NCI-H2227 (cell line): ENCODE measurements around the gene TRMT6.

Experiments
- DNase-seq: peaks from one replicate; lab custom pipeline; 2025; ENCODE audit not compliant: unreplicated experiment; lab: John Stamatoyannopoulos, UW

The TRMT6 gene

DNA sequence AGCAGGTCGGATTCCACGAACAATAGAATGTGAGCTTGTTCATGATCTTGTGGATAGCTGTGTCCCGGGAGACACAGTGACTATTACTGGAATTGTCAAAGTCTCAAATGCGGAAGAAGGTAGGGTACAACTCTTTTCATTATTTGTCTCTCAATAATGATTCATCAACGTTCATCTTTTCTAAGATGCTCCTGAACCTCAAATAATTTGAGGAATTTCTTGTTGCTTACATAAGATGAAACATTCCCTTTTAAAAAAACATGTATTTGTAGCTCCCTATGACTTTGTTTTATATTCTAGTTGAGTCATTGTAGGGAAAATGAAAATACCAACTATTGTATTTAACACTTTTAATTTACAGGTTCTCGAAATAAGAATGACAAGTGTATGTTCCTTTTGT lies 17.1 kb upstream of the TRMT6 start:
- no peak for DNase-seq

DNA sequence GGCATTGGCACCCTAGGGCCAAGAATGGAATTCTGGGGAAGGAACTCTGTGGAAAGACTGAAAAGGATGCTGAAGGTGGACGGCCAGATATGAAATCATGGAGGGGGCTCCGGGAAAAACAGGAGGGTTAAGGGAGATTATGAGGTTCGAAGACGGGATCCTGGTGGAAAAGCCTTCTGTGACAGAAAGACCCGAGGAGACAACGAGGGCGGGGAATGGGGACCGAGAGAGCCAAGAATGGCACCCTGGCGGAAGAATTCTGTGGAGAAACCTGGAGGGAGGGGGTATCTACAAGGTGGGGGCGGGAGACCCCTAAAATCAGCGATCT lies 426 bp downstream of the TRMT6 start:
- DNase-seq, result no peak

DNA sequence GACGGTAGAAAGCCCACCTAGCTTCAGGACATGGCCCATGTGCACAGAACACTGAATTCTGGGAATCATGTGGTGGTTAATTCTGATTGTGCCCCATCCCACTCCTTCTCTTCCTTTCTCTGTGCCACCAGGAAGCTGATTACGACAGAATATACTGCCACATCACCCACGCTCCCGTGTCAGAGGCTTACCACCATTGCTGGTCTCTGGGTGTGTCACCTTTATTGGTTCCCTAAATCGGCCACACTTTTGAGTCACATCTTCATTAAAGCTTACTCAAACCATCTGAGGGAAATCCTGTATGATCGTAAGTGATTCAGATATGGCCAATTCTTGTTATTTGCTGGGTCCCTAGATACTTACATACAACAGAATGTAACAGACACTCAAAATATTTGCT lies 3.1 kb downstream of the TRMT6 start:
- DNase-seq, result no peak

GRCh38 chr20:5945963-5946362 lies 4.4 kb downstream of the TRMT6 start:
- no peak for DNase-seq

- no peak for DNase-seq
Observed at GRCh38 chr20:5938456-5939029, 11.8 kb downstream of the TRMT6 start.

DNA sequence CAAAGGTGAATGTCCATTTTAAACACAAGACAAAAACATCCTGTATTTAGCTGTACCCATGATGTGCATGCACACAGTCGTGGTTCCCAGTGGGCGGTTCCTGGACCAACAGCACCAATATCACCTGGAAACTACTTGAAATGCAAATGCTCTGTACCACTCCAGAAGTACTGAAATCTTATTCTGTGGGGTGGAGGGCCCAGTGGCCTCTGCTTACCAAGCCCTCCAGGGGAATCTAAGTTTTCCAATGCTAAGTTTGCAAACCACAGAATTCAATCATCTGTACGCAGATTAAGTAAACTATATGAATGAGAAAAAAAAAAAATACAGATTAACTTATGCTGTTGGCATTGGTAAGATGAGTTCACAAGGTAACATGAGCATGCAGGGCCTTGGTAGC lies 14.1 kb downstream of the TRMT6 start:
- no peak for DNase-seq

GRCh38 chr20:5935384-5935783 lies 14.9 kb downstream of the TRMT6 start:
- no peak for DNase-seq

- DNase-seq, result peak; percentile 25
Observed at GRCh38 chr20:5933802-5934436, 16.4 kb downstream of the TRMT6 start.

GRCh38 chr20:5932796-5933195 lies 17.5 kb downstream of the TRMT6 start:
- no peak for DNase-seq

GRCh38 chr20:5931411-5931810 lies 18.9 kb downstream of the TRMT6 start:
- no peak for DNase-seq

GRCh38 chr20:5928836-5929715 lies 21.3 kb downstream of the TRMT6 start:
- DNase-seq, result no peak

DNA sequence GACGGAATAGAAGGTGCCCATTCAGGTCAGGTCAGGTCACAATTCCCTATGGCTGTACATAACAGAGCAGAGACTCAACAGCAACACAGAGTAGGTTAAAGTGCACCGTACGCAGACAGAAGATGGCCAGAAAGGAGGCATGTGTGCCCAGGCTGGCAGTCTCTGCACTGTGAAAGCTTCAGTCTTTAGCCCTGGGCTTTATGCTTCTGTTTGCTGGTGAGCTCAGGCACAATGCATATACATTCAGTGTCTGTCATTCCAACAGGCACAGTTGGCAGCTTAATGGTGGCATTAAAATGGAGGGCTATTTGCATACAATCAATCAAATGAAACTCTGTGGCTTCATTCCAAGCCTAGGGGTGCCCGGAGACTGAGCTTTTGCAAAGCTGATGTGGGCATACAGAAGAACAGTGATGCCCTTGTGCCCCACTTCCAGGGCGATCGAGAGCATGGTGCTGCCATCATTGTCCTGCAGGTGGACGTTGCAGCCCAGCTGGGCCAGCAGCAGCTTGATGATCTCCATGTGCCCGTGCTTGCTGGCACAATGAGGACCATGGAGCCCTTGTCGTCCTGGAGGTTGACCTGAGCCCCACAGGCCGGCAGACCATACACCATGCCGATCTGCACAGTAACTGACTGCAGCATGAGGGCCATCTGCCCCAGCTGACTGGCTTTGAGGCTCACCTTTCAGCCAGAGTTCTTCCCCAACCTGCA lies 22.4 kb downstream of the TRMT6 start:
- no peak for DNase-seq

GRCh38 chr20:5925551-5925950 lies 24.8 kb downstream of the TRMT6 start:
- DNase-seq, result no peak

- no peak for DNase-seq
Observed at GRCh38 chr20:5923493-5923892, 26.8 kb downstream of the TRMT6 start.

GRCh38 chr20:5920581-5920980 lies 29.8 kb downstream of the TRMT6 start:
- no peak for DNase-seq

DNA sequence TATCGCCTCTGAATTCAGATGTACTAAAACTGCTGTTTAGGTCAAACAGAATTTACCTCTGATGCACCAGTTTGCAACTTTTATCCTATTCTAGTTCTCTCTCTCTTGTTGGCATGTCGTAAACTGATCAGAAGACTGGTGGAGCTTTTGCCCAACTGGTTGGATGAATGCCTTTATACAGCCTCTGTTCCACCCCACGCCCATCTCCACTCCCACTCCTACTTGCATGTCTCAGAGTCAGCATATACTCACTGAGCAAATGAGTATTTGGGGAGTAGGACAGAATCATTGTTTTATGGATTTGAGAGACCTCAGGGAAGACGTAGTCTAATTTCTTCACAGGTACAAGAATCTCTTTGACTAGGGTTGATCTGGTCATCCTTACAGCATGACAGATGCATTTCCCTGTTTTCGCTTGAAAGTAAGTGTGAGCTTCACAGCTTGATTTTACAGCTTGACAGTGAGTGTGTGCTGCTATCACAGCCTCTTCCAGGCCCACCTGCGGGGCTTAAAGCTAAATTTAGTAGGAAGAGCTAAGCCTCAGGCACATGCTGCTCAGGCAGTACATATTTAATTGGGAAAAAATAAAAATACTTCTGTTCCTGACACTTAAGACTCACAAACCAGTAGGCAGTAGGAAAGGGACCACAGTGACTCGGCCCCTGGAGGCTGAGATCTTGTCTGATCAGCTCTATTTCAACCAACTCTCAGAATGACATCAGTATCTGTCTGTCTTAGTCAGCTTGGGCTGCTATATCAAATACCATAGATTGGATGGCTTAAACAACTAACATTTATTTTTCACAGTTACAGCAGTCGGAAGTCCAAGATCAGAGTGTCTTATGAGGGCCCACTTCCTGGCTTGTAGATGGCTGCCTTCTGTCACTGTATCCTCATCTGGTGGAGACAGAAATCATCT lies 30.4 kb downstream of the TRMT6 start:
- no peak for DNase-seq

GRCh38 chr20:5918856-5919625 lies 31.3 kb downstream of the TRMT6 start:
- DNase-seq, result no peak

- no peak for DNase-seq
Observed at GRCh38 chr20:5914859-5915258, 35.5 kb downstream of the TRMT6 start.

DNA sequence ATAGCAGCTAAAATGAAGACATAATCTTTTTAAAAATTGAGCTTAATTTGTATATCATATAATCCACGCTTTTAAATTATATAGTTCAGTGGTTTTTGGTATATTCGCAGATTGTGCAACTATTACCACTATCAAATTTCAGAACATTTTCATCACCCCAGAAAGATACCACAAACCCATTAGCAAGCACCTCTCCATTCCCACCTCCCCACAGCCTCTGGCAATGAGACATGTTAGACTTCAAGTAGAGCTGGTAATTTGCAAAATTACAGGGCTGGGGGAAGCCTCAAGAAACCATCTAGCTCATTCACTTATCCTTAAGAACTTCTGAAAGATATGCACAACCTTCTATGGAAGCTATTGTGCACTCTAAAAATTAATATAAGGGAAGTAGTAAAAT lies 37.2 kb downstream of the TRMT6 start:
- DNase-seq, result peak; percentile 53

- DNase-seq, result peak; percentile 40
Observed at GRCh38 chr20:5910186-5910585, 40.1 kb downstream of the TRMT6 start.
